Neural progenitor cell (in vitro differentiated cells): ENCODE results near the gene RAPGEF4.

Experiments
- CTCF ChIP-seq: fragments of 200-600 bp; sonication (generic); IDR thresholded peaks from 2 replicates; pipeline ENCODE4 v1.5.1; 2017; ENCODE audit warnings: antibody characterized with exemption, mild to moderate bottlenecking
- EZH2 ChIP-seq: fragments of 200-600 bp; sonication (generic); IDR thresholded peaks from 2 replicates; pipeline ENCODE4 v1.6.1; 2017; ENCODE audit warnings: antibody characterized with exemption, mild to moderate bottlenecking, moderate library complexity
- EZH2phosphoT487 ChIP-seq: fragments of 200-600 bp; sonication (generic); IDR thresholded peaks from 2 replicates; pipeline ENCODE4 v1.6.1; 2017; ENCODE audit warnings: antibody characterized with exemption

GRCh38 chr2:172937884-172938712 lies 202.5 kb downstream of the RAPGEF4 start:
- TF ChIP-seq CTCF (no peak), EZH2 (no peak), EZH2phosphoT487 (no peak)
